SK-N-SH treated with all-trans-retinoic acid at 6 μM for 48 hours (cell line): ENCODE data around the gene PTP4A2.

ENCODE experiments used
- ARNTL ChIP-seq: fragments of 450-650 bp; formaldehyde crosslinking; IDR thresholded peaks from 2 replicates; pipeline ENCODE4 v1.5.0; 2020; ENCODE audit warnings: low read depth, mild to moderate bottlenecking, moderate library complexity, borderline replicate concordance
- BACH2 ChIP-seq: fragments of 250-450 bp; sonication (Bioruptor Pico); IDR thresholded peaks from 2 replicates; pipeline ENCODE4 v1.9.0; 2021; ENCODE audit warnings: mild to moderate bottlenecking, borderline replicate concordance
- CREB5 ChIP-seq: fragments of 250-450 bp; sonication (Bioruptor Pico); IDR thresholded peaks from 2 replicates; pipeline ENCODE4 v1.5.1; 2020; ENCODE audit warnings: low read depth, mild to moderate bottlenecking, moderate library complexity
- ESRRG ChIP-seq: fragments of 250-450 bp; sonication (Bioruptor Pico); IDR thresholded peaks from 2 replicates; pipeline ENCODE4 v1.6.1; 2021; ENCODE audit warnings: mild to moderate bottlenecking
- GLIS3 ChIP-seq: fragments of 250-450 bp; sonication (Bioruptor Pico); IDR thresholded peaks from 2 replicates; pipeline ENCODE4 v1.5.0; 2020; ENCODE audit warnings: mild to moderate bottlenecking, moderate library complexity
- ISL1 ChIP-seq: fragments of 250-450 bp; sonication (Bioruptor Pico); IDR thresholded peaks from 2 replicates; pipeline ENCODE4 v2.1.2; 2022; ENCODE audit warnings: mild to moderate bottlenecking, moderate library complexity
- PATZ1 ChIP-seq: fragments of 250-450 bp; sonication (Bioruptor Pico); IDR thresholded peaks from 2 replicates; pipeline ENCODE4 v1.8.0; 2020; ENCODE audit warnings: mild to moderate bottlenecking, moderate library complexity, borderline replicate concordance
- PPARA ChIP-seq: fragments of 250-450 bp; sonication (Bioruptor Pico); IDR thresholded peaks from 2 replicates; pipeline ENCODE4 v1.5.0; 2020; ENCODE audit warnings: mild to moderate bottlenecking, borderline replicate concordance
- RARB ChIP-seq: fragments of 250-450 bp; sonication (Bioruptor Pico); IDR thresholded peaks from 2 replicates; pipeline ENCODE4 v1.8.0; 2021; ENCODE audit warnings: mild to moderate bottlenecking, moderate library complexity
- TSHZ2 ChIP-seq: fragments of 250-450 bp; sonication (Bioruptor Pico); IDR thresholded peaks from 2 replicates; pipeline ENCODE4 v1.5.0; 2020; ENCODE audit warnings: mild to moderate bottlenecking, moderate library complexity
- ZFP3 ChIP-seq: fragments of 250-450 bp; sonication (Bioruptor Pico); IDR thresholded peaks from 2 replicates; pipeline ENCODE4 v1.5.0; 2020; ENCODE audit warnings: mild to moderate bottlenecking, moderate library complexity

- TF ChIP-seq PPARA (CRISPR knock-in tag) (no peak), BACH2 (CRISPR knock-in tag) (no peak), GLIS3 (CRISPR knock-in tag) (no peak), RARB (CRISPR knock-in tag) (no peak), PATZ1 (CRISPR knock-in tag) (no peak), CREB5 (CRISPR knock-in tag) (no peak), ZFP3 (CRISPR knock-in tag) (no peak), TSHZ2 (CRISPR knock-in tag) (no peak), ISL1 (CRISPR knock-in tag) (no peak), ARNTL (CRISPR knock-in tag) (no peak), ESRRG (CRISPR knock-in tag) (no peak)
Measured at GRCh38 chr1:31981456-31981839, 43.3 kb upstream of the PTP4A2 start.
